ENCODE results near the gene ADAMTS4.

The ADAMTS4 gene

GRCh38 chr1:161187311-161187710 lies 11.5 kb downstream of the ADAMTS4 start:
- no peak for TF ChIP-seq CTCF (IDR thresholded peaks at IDR 0.05; ENCODE audit: insufficient read depth, missing control alignments)
- FAIRE-seq (no peak), DNase-seq (ENCODE audit: insufficient read length, low spot score) (no peak)

GRCh38 chr1:161185732-161186311 lies 13.0 kb downstream of the ADAMTS4 start:
- DNase-seq (ENCODE audit: insufficient read length, low spot score) (no peak), FAIRE-seq (peak; percentile 70)
- TF ChIP-seq CTCF (IDR thresholded peaks at IDR 0.05; ENCODE audit: insufficient read depth, missing control alignments), result no peak

- no peak for TF ChIP-seq CTCF (IDR thresholded peaks at IDR 0.05; ENCODE audit: insufficient read depth, missing control alignments)
- FAIRE-seq (peak; percentile 92), DNase-seq (ENCODE audit: insufficient read length, low spot score) (no peak)
Measured at GRCh38 chr1:161185282-161185682, 13.6 kb downstream of the ADAMTS4 start.

GRCh38 chr1:161182214-161182613 lies 16.6 kb downstream of the ADAMTS4 start:
- no peak for DNase-seq (ENCODE audit: insufficient read length, low spot score)
- TF ChIP-seq CTCF (IDR thresholded peaks at IDR 0.05; ENCODE audit: insufficient read depth, missing control alignments), result no peak
- FAIRE-seq, result no peak

GRCh38 chr1:161180639-161181038 lies 18.2 kb downstream of the ADAMTS4 start:
- DNase-seq (ENCODE audit: insufficient read length, low spot score), result no peak
- FAIRE-seq, result no peak
- TF ChIP-seq CTCF (IDR thresholded peaks at IDR 0.05; ENCODE audit: insufficient read depth, missing control alignments), result peak; percentile 51

- TF ChIP-seq CTCF (IDR thresholded peaks at IDR 0.05; ENCODE audit: insufficient read depth, missing control alignments), result no peak
- no peak for DNase-seq (ENCODE audit: insufficient read length, low spot score)
- FAIRE-seq, result no peak
Measured at GRCh38 chr1:161179698-161180097, 19.2 kb downstream of the ADAMTS4 start.

- TF ChIP-seq CTCF (IDR thresholded peaks at IDR 0.05; ENCODE audit: insufficient read depth, missing control alignments), result no peak
- FAIRE-seq (no peak), DNase-seq (ENCODE audit: insufficient read length, low spot score) (no peak)
Measured at GRCh38 chr1:161177936-161178244, 21.0 kb downstream of the ADAMTS4 start.
